BLaER1 (cell line): Measurements from ENCODE around the gene AKAP11.
"Not testable (repeated sequence)": the region's sequence is repeated elsewhere in the genome, so short reads cannot be mapped to it uniquely, and the experiment has no call there.

Experiments used
- H3K27ac ChIP-seq: shearing (Covaris generic); formaldehyde crosslinking; 2 replicates; pipeline ENCODE4 v1.8.1; 2022
- H3K27me3 ChIP-seq: shearing (Covaris generic); formaldehyde crosslinking; 2 replicates; pipeline ENCODE4 v1.8.1; 2022
- H3K36me3 ChIP-seq: shearing (Covaris generic); formaldehyde crosslinking; 2 replicates; pipeline ENCODE4 v1.8.1; 2022
- H3K4me1 ChIP-seq: shearing (Covaris generic); formaldehyde crosslinking; 2 replicates; pipeline ENCODE4 v1.8.1; 2022
- H3K4me2 ChIP-seq: shearing (Covaris generic); formaldehyde crosslinking; 2 replicates; pipeline ENCODE4 v1.8.1; 2022
- H3K4me3 ChIP-seq: shearing (Covaris generic); formaldehyde crosslinking; 2 replicates; pipeline ENCODE4 v1.8.1; 2022
- H3K9ac ChIP-seq: shearing (Covaris generic); formaldehyde crosslinking; 2 replicates; pipeline ENCODE4 v1.8.1; 2022
- H3K9me3 ChIP-seq: shearing (Covaris generic); formaldehyde crosslinking; 2 replicates; pipeline ENCODE4 v1.8.1; 2022
- H4K20me1 ChIP-seq: shearing (Covaris generic); formaldehyde crosslinking; 2 replicates; pipeline ENCODE4 v1.8.1; 2022
- Cebpa-rat ChIP-seq: shearing (Covaris generic); IDR thresholded peaks from 2 replicates; pipeline ENCODE4 v1.8.1; 2022

The AKAP11 gene, protein sequence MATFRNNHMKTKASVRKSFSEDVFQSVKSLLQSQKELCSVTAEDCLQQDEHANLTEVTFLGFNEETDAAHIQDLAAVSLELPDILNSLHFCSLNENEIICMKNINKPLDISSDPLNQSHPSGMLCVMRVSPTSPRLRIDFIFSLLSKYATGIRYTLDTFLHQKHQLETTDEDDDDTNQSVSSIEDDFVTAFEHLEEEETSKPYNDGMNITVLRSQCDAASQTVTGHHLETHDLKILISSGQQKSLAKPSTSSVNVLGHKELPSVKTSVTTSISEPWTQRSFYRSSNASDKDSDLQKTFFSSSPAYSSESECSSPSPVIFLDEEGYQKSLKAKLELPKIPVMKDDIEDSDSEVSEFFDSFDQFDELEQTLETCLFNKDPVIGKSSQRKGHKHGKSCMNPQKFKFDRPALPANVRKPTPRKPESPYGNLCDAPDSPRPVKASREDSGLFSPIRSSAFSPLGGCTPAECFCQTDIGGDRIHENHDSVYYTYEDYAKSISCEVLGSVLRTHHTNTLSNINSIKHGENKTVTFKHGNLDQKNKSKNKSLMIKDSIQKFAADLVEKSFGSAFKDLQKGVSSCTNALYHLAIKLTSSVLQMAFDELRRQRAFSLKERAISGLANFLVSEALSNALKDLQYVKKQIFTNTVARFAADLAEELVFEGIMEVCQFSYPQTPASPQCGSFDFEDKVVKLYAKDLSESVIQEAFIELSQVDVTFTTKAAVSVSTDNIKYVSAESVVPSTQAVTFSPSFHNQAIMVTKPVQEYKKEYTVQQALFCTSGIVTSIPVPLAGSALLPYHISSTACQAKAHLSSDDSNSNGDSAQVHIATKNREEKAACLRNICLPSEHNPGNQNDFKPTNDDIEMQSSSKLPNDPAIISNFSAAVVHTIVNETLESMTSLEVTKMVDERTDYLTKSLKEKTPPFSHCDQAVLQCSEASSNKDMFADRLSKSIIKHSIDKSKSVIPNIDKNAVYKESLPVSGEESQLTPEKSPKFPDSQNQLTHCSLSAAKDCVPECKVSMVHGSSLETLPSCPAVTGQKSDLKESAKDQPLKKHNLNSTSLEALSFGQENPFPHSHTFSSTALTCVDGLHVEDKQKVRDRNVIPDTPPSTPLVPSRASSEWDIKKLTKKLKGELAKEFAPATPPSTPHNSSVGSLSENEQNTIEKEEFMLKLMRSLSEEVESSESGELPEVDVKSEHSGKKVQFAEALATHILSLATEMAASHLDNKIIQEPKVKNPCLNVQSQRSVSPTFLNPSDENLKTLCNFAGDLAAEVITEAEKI (N-terminal part only)

DNA sequence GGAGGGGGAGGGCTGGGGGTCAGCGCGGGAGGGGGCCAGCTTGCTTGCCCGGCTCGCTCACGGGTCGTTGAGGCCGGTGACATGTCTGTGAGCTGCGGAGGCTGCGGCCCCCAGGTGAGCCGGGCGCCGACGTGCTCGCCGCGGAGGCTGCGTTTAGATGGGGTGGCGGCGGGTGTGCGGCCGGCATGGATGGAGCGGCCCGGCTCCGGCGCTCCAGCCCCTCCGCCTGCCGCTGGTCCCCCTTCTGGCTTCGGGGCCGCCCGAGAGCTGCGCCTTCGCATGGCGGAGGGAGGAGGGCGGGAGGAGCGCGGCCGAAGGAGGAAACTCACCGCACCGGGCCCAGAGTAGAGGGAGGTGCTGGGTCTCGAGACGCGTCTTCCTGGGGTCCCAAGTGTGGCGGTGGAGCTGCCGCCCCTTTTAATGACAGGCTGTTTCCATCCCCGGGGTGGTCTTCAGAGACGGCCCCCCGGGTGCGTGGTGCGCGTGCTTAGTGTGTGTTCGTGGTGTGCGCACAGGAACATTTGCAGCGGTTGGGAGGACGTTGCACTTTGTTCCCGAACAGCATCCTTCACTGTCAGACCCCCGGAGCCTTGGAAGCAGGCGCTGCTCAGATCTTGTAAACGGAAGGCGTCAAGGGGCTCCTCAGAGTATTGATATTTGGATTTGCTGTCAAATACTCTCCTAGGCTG, at the start of gene AKAP11:
AKAP11 (plus strand) TSS at position 38 of the 689 bp plus-strand sequence. CDS start 14,197 bp downstream, outside the sequence.
- no peak for TF ChIP-seq Cebpa-rat
- Histone ChIP-seq H3K36me3 (peaks cover 10% of the 10 kb centered on the region), H3K4me1 (peaks cover 41% of the 10 kb centered on the region)

DNA sequence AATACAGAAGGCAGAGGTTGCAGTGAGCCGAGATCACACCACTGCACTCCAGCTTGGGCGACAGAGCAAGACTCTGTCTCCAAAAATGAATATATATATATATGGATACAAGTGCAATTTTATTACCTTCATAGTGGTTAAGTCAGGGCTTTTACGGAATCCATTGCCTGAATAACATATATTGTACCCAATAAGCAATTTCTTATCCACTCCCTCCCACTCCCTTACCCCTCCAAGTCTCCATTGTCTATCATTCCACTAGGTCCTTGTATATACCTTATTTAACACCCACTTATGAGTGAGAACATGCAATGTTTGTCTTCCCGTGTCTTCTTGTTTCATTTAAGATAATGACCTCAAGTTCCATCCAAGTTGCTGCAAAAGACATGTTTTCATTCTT, 48.3 kb upstream of the AKAP11 start:
- H3K9me3 ChIP-seq, result no peaks in the 10 kb centered on the region
- no peaks in the 10 kb centered on the region for H3K27me3 ChIP-seq
- H3K4me1 ChIP-seq, result peaks cover 8% of the 10 kb centered on the region
- TF ChIP-seq Cebpa-rat, result no peak
- no peak overlapping the region for H3K27ac ChIP-seq
- H3K36me3 ChIP-seq, result peaks cover 68% of the 10 kb centered on the region
- no peak overlapping the region for H3K4me3 ChIP-seq
- no peak overlapping the region for H3K4me2 ChIP-seq
- no peak overlapping the region for H3K9ac ChIP-seq
- no peaks in the 10 kb centered on the region for H4K20me1 ChIP-seq

More for the DNA sequence above, at the start of gene AKAP11:
- Histone ChIP-seq H3K27ac (peak within 1 kb of the TSS; percentile 92), H4K20me1 (no peaks in the 10 kb centered on the region; the same call in 1 of the 2 replicates), H3K4me2 (peak within 1 kb of the TSS; percentile 87), H3K9ac (peak within 1 kb of the TSS; percentile 91), H3K4me3 (peak within 1 kb of the TSS; percentile 92), H3K9me3 (no peaks in the 10 kb centered on the region; the same call in 1 of the 2 replicates), H3K27me3 (no peaks in the 10 kb centered on the region)

DNA sequence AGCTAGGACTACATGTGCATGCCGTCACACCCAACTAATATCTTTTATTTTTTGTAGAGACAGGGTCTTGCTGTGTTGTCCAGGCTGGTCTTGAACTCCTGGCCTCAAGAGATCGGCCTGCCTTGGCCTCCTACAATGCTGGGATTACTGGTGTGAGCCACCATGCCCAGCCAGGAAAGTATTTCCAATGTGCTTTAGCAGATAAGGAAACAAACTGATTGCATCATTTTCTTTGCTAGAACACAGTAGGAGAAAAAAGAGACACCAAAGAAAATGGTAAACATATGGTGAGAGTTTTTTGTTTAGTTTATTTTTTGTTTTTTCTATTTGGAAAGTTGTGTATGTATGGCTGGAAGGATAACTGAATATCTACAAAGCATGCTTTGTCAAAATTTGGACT, 46.9 kb upstream of the AKAP11 start:
- Histone ChIP-seq H3K4me1 (peaks cover 9% of the 10 kb centered on the region), H3K9ac (no peak overlapping the region), H3K36me3 (peaks cover 67% of the 10 kb centered on the region), H3K4me2 (no peak overlapping the region), H3K9me3 (no peaks in the 10 kb centered on the region), H4K20me1 (no peaks in the 10 kb centered on the region), H3K27me3 (no peaks in the 10 kb centered on the region), H3K4me3 (no peak overlapping the region), H3K27ac (no peak overlapping the region)
- no peak for TF ChIP-seq Cebpa-rat

DNA sequence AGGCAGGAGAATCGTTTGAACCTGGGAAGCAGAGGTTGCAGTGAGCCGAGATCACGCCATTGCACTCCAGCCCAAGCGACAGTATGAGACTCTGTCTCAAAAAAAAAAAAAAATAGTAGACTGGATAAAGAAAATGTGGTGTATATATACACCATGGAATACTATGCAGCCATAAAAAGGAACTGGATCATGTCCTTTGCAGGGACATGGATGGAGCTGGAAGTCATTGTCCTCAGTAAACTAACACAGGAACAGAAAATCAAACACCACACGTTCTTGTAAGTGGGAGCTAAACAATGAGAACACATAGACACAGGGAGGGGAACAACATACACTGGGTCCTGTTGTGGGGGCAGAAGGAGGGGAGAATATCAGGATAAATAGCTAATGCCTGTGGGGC, 45.2 kb upstream of the AKAP11 start:
- H3K36me3 ChIP-seq, result peaks cover 60% of the 10 kb centered on the region
- H3K9ac ChIP-seq, H3K4me1 ChIP-seq, H4K20me1 ChIP-seq, H3K4me2 ChIP-seq, H3K27ac ChIP-seq, H3K4me3 ChIP-seq, H3K27me3 ChIP-seq, H3K9me3 ChIP-seq: not testable (repeated sequence)

DNA sequence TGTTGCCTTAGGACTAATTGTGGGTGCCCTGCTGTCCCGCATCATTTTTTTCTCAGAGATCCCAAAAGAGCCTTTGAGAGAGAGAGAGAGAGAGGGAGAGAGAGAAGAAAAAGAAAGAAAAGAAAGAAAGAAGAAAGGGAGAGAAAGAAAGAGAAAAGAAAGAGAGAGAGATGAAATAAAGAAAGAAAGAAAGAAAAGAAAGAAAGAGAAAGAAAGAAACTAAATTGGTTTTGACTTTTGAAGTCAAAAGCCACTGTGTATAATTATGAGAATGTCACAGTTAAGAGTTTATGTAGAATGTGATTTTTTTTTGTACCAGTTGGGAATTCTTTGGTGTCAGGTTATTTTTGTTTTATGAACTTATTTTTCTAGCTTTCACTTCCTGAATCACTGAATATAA, 43.4 kb upstream of the AKAP11 start:
- Histone ChIP-seq H3K4me1 (peaks cover 9% of the 10 kb centered on the region), H3K27ac (no peak overlapping the region), H3K9ac (no peak overlapping the region), H3K4me3 (no peak overlapping the region), H3K36me3 (peaks cover 64% of the 10 kb centered on the region), H4K20me1 (no peaks in the 10 kb centered on the region), H3K4me2 (no peak overlapping the region), H3K9me3 (no peaks in the 10 kb centered on the region), H3K27me3 (no peaks in the 10 kb centered on the region)
- no peak for TF ChIP-seq Cebpa-rat

DNA sequence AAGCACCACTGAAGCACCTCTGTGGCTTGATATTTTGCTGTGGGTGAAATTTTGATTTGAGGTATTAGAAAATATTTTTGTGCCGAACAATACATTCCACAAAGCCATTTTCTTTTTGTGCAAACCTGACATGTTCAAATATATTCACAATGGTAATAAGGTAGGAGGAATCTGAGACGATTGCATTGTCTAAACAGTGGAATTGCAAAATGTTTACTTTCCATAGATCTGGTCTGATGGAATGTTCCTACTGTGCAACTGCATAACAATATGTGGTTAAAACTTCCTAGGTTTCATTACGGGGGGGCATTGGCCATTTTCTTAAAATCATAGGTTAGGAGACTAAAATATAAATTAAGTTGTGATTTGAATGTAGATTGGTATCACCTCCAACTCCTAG, 42.7 kb upstream of the AKAP11 start:
- Histone ChIP-seq H3K9me3 (no peaks in the 10 kb centered on the region), H4K20me1 (no peaks in the 10 kb centered on the region), H3K9ac (no peak overlapping the region), H3K27me3 (no peaks in the 10 kb centered on the region), H3K27ac (no peak overlapping the region), H3K4me1 (peaks cover 9% of the 10 kb centered on the region), H3K4me2 (no peak overlapping the region), H3K4me3 (no peak overlapping the region), H3K36me3 (peaks cover 59% of the 10 kb centered on the region)
- no peak for TF ChIP-seq Cebpa-rat

DNA sequence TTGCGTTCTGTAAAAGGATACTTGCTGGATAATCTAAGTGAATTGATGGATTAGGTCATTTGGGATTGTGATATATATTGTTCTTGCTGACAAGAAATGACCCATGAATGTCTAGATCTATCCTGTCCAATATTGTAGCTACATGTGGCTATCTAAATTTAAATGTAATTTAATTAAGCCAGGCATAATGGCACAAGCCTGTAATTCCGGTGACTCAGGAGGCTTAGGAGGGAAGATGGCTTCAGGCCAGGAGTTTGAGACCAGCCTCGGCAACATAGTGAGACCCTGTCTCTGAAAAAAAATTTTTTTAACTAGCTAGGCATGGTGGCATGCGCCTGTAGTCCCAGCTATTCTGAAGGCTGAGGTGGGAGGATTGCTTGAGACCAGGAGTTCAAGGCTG, 39.3 kb upstream of the AKAP11 start:
- Histone ChIP-seq H3K9me3 (no peaks in the 10 kb centered on the region), H3K27ac (no peak overlapping the region), H3K36me3 (peaks cover 33% of the 10 kb centered on the region), H3K4me1 (peaks cover 9% of the 10 kb centered on the region), H4K20me1 (no peaks in the 10 kb centered on the region), H3K4me3 (no peak overlapping the region), H3K4me2 (no peak overlapping the region), H3K27me3 (no peaks in the 10 kb centered on the region), H3K9ac (no peak overlapping the region)
- no peak for TF ChIP-seq Cebpa-rat

DNA sequence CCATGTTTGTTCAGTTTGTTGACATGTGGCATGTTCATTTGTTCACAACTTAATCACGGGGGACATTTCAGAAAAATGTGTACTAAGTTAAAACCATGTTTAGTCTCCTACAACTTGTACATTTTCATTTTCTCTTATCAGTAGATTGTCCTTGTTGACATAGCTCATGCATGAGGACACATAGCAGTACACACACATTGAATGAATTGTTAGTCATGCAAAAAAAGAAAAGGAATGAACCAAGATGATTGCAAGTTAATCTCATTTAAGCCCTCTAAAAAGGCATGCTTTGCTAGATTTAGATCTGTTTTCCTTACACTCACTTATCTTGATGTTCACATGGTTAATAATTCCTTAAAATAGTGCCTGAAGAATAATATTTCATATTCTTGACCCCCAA, 38.2 kb upstream of the AKAP11 start:
- Histone ChIP-seq H3K4me3 (no peak overlapping the region), H3K4me2 (no peak overlapping the region), H3K36me3 (peaks cover 33% of the 10 kb centered on the region), H3K9ac (no peak overlapping the region), H4K20me1 (no peaks in the 10 kb centered on the region), H3K4me1 (peaks cover under 1% of the 10 kb centered on the region; the same call in 1 of the 2 replicates), H3K27me3 (no peaks in the 10 kb centered on the region), H3K9me3 (no peaks in the 10 kb centered on the region), H3K27ac (no peak overlapping the region)
- TF ChIP-seq Cebpa-rat, result no peak

DNA sequence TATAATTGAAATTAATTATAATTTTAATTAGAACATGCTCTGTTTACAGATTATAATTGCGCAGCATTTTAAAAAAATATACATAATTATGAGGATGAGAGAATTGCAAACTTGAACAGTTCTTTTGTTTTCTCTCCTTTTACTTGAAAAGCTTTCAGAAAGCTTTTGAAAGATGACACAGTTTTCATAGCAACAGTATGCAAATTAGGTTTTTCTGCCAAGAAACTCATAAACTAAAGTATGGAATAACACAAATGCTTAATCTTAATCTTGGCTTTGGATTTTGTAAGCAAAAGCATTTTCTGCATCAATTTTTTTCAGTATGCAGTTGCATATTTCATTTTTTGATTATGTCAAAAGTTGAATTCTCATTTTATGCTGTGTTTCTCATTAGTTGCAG, 32.8 kb upstream of the AKAP11 start:
- Histone ChIP-seq H4K20me1 (no peaks in the 10 kb centered on the region), H3K27ac (no peak overlapping the region), H3K27me3 (no peaks in the 10 kb centered on the region), H3K9ac (no peak overlapping the region), H3K4me3 (no peak overlapping the region), H3K4me2 (no peak overlapping the region), H3K4me1 (no peaks in the 10 kb centered on the region), H3K9me3 (no peaks in the 10 kb centered on the region), H3K36me3 (peaks cover 8% of the 10 kb centered on the region; the same call in 1 of the 2 replicates)
- TF ChIP-seq Cebpa-rat, result no peak
